GM12872 (cell line): Measurements from ENCODE around the gene WDR20.
A peak's percentile ranks its signal among the peaks of the same experiment; 100 is the strongest.

Experiments used
- CTCF ChIP-seq: IDR thresholded peaks from 3 replicates; pipeline ENCODE4 v1.5.1; 2011; ENCODE audit warnings: low read depth, mild to moderate bottlenecking, low read length, moderate library complexity; ENCODE audit not compliant: insufficient read depth

The WDR20 gene

DNA sequence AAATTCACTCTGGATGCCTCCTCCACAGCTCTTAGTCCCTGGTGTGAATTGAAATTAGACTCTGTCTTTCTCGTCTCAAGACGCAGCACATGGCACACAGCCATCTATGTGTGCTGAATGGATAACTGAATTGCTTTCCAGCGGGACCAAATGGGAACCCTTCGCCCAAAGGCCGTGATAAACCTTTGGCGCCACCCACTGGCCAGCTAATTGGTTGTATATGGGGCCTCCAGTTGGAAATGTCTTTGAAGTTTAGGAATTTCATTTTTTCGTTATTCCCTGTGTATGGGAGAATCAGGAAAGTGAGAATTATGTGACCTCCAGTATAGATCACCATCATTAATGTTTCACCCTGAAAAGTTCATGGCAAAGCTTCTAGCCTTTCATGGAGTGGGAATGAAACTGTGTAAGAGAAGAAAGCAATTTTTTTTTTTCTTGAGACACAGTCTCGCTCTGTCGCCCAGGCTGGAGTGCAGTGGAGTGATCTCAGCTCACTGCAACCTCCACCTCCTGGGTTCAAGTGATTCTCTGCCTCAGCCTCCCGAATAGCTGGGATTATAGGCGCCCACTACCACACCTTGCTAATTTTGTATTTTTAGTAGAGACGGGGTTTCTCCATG lies 43.0 kb upstream of the WDR20 start:
- peak; percentile 81 for TF ChIP-seq CTCF

- no peak for TF ChIP-seq CTCF
Measured at GRCh38 chr14:102097441-102098135, 42.1 kb upstream of the WDR20 start.

DNA sequence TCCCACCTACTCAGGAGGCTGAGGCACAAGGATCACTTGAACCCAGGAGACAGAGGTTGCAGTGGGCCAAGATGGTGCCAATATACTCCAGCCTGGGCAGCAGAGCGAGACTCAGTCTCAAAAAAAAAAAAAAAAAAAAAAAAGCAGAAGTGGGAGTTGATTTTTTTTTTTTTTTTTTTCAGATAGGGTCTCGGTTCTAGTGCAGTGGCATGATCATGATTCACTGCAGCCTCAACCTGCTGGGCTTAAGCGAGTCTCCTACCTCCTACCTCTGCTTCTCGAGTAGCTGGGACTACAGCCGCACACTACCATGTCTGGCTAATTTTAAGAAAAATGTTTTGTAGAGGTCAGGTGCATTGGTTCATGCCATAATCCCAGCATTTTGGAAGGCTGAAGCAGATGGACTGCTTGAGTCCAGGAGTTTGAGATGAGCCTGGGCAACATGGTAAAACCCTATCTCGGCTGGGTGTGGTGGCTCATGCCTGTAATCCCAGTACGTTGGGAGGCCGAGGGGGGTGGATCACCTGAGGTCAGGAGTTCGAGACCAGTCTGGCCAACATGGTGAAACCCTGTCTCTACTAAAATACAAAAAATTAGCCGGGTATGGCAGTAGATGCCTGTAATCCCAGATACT lies 36.5 kb upstream of the WDR20 start:
- TF ChIP-seq CTCF = no peak

DNA sequence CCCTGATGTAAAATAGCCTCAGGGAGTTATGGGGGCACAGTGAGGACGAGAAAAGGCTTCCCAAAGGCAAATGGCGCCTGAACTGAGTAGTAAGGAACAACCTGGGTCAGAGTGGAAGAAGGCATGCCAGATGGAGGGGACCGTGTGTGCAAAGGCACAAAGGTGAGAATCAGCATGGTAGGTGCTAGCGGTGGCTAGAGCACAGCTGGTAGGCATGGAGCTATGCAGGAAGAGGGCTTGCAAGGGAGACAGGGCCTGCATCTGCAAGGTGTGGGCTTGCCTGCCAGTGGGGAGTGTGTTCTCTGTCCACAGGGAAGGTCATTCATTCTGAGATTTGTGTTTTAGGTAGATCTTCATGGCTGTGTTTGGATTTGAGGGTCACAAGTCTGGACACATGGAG lies 34.3 kb upstream of the WDR20 start:
- TF ChIP-seq CTCF = no peak

DNA sequence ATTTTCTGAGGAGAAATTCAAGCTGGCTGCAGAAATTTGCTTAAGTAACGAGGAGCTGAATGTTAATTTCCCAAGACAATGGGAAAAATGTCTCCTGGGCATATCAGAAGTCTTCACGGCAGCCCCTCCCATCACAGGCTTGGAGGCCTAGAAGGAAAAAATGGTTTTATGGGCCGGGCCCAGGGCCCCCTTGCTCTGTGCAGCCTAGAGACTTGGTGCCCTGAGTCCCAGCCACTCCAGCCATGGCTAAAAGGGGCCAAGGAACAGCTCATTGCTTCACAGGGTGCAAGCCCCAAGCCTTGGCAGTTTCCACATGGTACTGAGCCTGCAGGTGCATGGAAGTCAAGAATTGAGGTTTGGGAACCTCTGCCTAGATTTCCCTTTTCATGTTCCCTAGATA lies 28.6 kb upstream of the WDR20 start:
- no peak for TF ChIP-seq CTCF

DNA sequence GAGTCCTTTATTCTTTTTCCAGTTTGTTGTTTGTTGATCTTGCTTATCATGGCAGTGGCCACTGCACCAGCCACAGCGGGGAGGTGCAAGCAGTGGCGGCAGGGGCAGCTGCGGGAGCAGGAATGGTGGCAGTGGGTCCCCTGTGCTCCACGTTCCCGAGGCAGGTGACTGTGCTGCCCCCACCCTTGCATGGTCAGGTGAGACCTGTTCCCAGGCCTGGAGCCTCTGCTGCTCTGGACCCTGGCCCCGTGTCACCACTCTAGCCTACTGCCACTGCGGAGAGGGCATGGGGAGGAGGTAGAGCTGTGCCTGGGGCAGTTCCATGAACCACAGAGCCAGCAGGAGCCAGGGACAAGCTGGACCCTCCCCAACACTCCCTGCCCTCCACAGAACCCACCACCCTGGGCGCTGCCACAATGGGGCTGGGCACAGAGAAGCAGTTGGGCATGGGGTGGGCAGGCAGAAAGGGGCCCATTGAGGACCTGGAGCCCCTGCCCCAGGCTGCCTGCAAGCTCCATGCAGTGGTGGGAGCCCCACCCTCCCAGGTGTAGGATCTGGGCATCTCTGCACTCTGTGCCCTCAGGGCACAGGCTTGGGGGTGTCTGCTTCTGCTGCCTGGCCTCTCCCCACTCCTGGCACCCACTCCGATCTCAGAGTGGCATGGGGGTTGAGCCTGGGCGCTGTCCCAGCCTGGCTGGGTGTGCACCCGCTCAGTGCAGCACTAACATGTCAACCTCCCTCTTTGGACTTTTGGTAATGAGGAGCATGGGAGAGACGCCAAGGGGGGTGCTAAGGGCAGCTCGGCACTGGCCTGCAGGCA lies 23.1 kb upstream of the WDR20 start:
- TF ChIP-seq CTCF = no peak

DNA sequence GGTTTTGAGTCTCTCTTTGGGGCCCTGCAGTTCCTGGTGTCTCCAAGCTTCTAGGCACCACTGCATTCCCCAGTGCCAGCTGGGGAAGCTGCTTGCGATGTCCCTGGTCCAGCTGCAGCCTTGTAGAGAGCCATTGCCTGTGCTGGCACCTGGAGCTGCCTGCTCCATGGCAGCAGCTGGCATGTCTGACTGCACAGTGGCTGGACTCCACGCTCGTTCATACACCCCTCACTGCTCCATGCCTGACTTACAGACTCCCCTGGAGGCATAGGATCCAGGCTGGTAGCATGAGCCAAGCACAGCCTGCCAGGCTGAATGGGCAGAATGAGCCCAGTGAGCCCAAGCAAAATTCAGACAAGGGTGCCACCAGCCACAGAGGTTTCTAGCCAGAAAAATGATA lies 21.8 kb upstream of the WDR20 start:
- no peak for TF ChIP-seq CTCF
